K562 (cell line): Measurements from ENCODE around the gene KCNN3. TPM values are rescaled to one million over a fixed set of nuclear protein-coding genes. Genes with fewer than 3 reads are reported as not detected.

ENCODE experiments used
- ATAC-seq: fragments of 200-7000 bp; cut with Tn5 transposase; 3 replicates; pipeline ENCODE4 v1.9.1; 2020; ENCODE audit warnings: moderate library complexity
- BruUV-seq: library from RNA; stranded (reverse); fragments of 400-500 nt; replicated peaks from 2 replicates; lab custom pipeline; 2021; lab: Mats Ljungman, UMichigan
- CTCF ChIA-PET: fragments of 300-600 bp; formaldehyde crosslinking; extraction: SDS; loops from one replicate; lab custom pipeline; 2021; ENCODE audit warnings: low intra/inter-chr PET ratio; lab: Yijun Ruan, JAX
- POLR2A ChIA-PET: fragments of 300-600, 350-650 bp; sonication (Branson Sonifier 250); formaldehyde crosslinking; extraction: SDS; loops from one replicate; lab custom pipeline; 2021; ENCODE audit warnings: antibody characterized with exemption, inconsistent platforms; lab: Yijun Ruan, JAX
- DNase-seq, 4 experiments: peaks; one replicate each; pipeline versions ENCODE4 v3.0.0 to v3.0.0-alpha.2; 2011 to 2018; ENCODE audit warnings: low spot score in 3 of 4, mixed read lengths in 3 of 4; ENCODE audit errors: extremely low read depth in 1 of 4
- FAIRE-seq: peaks from 2 replicates; lab custom pipeline; 2011; peaks lifted over from hg19 to GRCh38; lab: Jason Lieb, UNC
- H2AFZ ChIP-seq: 2 replicates; pipeline ENCODE4 v1.6.0; 2011; ENCODE audit warnings: low read depth, low read length, control low read depth, inconsistent platforms
- H3K27ac ChIP-seq: fragments of 200-600 bp; 3 replicates; pipeline ENCODE4 v1.8.0; 2011; ENCODE audit warnings: low read depth, mild to moderate bottlenecking, control low read depth, inconsistent platforms, low read length, moderate library complexity, mixed read lengths; ENCODE audit errors: extremely low read depth
- H3K27me3 ChIP-seq, 2 experiments: fragments of 300-600 bp in 1 of 2; 2 replicates in 1 of 2; 3 replicates in 1 of 2; pipeline versions ENCODE4 v1.6.0 to v1.8.0; 2011; ENCODE audit warnings: inconsistent platforms in 2 of 2, low read length in 2 of 2, mild to moderate bottlenecking in 1 of 2, mixed read lengths in 1 of 2, moderate library complexity in 1 of 2; ENCODE audit not compliant: control insufficient read depth in 2 of 2, insufficient read depth in 2 of 2
- H3K36me3 ChIP-seq: fragments of 300-600 bp; 3 replicates; pipeline ENCODE4 v1.8.0; 2011; ENCODE audit warnings: mild to moderate bottlenecking, low read length, inconsistent platforms; ENCODE audit not compliant: control insufficient read depth, insufficient read depth
- H3K4me1 ChIP-seq, 2 experiments: fragments of 200-600 bp in 1 of 2; replicated peaks in 1 of 2; 2 replicates in 1 of 2; 3 replicates in 1 of 2; pipeline versions ENCODE4 v1.5.1 to v1.8.0; 2011; ENCODE audit warnings: inconsistent platforms in 2 of 2, low read length in 2 of 2, mild to moderate bottlenecking in 1 of 2, mixed read lengths in 1 of 2, moderate library complexity in 1 of 2; ENCODE audit not compliant: control insufficient read depth in 2 of 2, insufficient read depth in 2 of 2
- H3K4me2 ChIP-seq: 2 replicates; pipeline ENCODE4 v1.6.1; 2011; ENCODE audit warnings: low read length, control low read depth, inconsistent platforms, mixed read lengths; ENCODE audit not compliant: insufficient read depth
- H3K4me3 ChIP-seq: fragments of 200-600 bp; sonication (generic), shearing (Covaris generic); 2 replicates; pipeline ENCODE4 v1.5.1; 2016; ENCODE audit warnings: control low read depth, inconsistent platforms
- H3K79me2 ChIP-seq: fragments of 200-600 bp; 3 replicates; pipeline ENCODE4 v1.8.0; 2011; ENCODE audit warnings: low read length, inconsistent platforms; ENCODE audit not compliant: control insufficient read depth, insufficient read depth
- H3K9ac ChIP-seq, 2 experiments: 2 replicates each; pipeline versions ENCODE4 v1.6.0 to v1.6.1; 2011; ENCODE audit warnings: low read depth in 2 of 2, low read length in 2 of 2, control low read depth in 1 of 2, inconsistent platforms in 1 of 2, mild to moderate bottlenecking in 1 of 2, mixed read lengths in 1 of 2; ENCODE audit not compliant: insufficient read depth in 1 of 2
- H3K9me1 ChIP-seq: one replicate; pipeline ENCODE4 v1.6.0; 2011; ENCODE audit warnings: inconsistent platforms, mild to moderate bottlenecking, low read length, moderate library complexity; ENCODE audit not compliant: control insufficient read depth, insufficient read depth
- H3K9me3 ChIP-seq: replicated peaks from 2 replicates; pipeline ENCODE4 v1.5.1; 2011; ENCODE audit warnings: low read depth, low read length, inconsistent platforms; ENCODE audit not compliant: control insufficient read depth, insufficient read depth
- H4K20me1 ChIP-seq: replicated peaks from 2 replicates; pipeline ENCODE4 v1.6.1; 2011; ENCODE audit warnings: low read length, inconsistent platforms, mixed read lengths; ENCODE audit not compliant: control insufficient read depth, insufficient read depth
- NCOR1 ChIP-seq: fragments of 450-650 bp; IDR thresholded peaks from 2 replicates; pipeline ENCODE4 v1.6.1; 2016; ENCODE audit warnings: mild to moderate bottlenecking, moderate library complexity
- RAD21 ChIP-seq, 2 experiments: fragments of 250-450 bp in 1 of 2; fragments of 450-650 bp in 1 of 2; sonication (Bioruptor Pico) in 1 of 2; formaldehyde crosslinking in 1 of 2; IDR thresholded peaks in 1 of 2; conservative IDR thresholded peaks in 1 of 2; 2 replicates each; pipeline versions ENCODE4 v1.4.0 to v1.8.0; 2020 to 2022; ENCODE audit warnings: mild to moderate bottlenecking in 2 of 2, moderate library complexity in 1 of 2
- RBM25 ChIP-seq: fragments of 200-400 bp; formaldehyde crosslinking; IDR thresholded peaks from 2 replicates; pipeline ENCODE4 v1.6.1; 2018; ENCODE audit warnings: low read length, low read depth, moderate library complexity; ENCODE audit not compliant: severe bottlenecking
- ZNF263 ChIP-seq: sonication (generic); formaldehyde crosslinking; IDR thresholded peaks from 2 replicates; pipeline ENCODE4 v1.8.0; 2022; ENCODE audit warnings: mild to moderate bottlenecking, missing genetic modification reagents, borderline replicate concordance
- WGBS: fragments of 100-300 bp; shearing (Covaris generic); methylation state at CpG from one replicate; pipeline ENCODE4 v1.1.6; 2016; ENCODE audit warnings: low coverage, mixed read lengths; ENCODE audit not compliant: insufficient coverage; ENCODE audit errors: missing lambda C conversion rate; 5-methylcytosine and 5-hydroxymethylcytosine counted together
- in situ Hi-C: fragments of 300-500 bp; cut with MboI; formaldehyde crosslinking; loops from 4 replicates; pipeline ENCODE4 v1.15.0; 2018; ENCODE audit warnings: inconsistent platforms, mixed read lengths
- intact Hi-C: fragments of 100-400 bp; cut with micrococcal nuclease; formaldehyde crosslinking; loops from 2 replicates; pipeline ENCODE4 v1.14.2; 2022
- polyA plus RNA-seq, 8 experiments: library from polyadenylated mRNA; depleted of rRNA in 4 of 8; stranded (reverse) in 5 of 8; unstranded in 3 of 8; fragments of >200 nt; fragmentation: Nextera tagmentation in 2 of 8; fragmentation: Illumina TruSeq in 1 of 8; extraction: Ambion mirVana in 2 of 8; extraction: Trizol in 1 of 8; gene quantifications; 2 replicates each; pipeline versions ENCODE4 v1.2.1 to v1.2.3, GENCODE V29; 2011 to 2014; ENCODE audit warnings: inconsistent platforms in 1 of 8, missing spikeins in 1 of 8
- total RNA-seq, 7 experiments: library from RNA; depleted of rRNA in 6 of 7; stranded (reverse); fragments of >200 nt in 6 of 7; fragmentation: Illumina TruSeq in 2 of 7; extraction: Trizol in 2 of 7; gene quantifications; 2 replicates each; pipeline versions ENCODE4 v1.2.1 to v1.2.3, GENCODE V29; 2011 to 2021; ENCODE audit warnings: low replicate concordance in 1 of 7
- TF ChIP-seq, protein P1 (sequence below), 2 experiments: fragments of 450-650 bp in 1 of 2; sonication (generic) in 1 of 2; formaldehyde crosslinking in 1 of 2; IDR thresholded peaks in 1 of 2; conservative IDR thresholded peaks in 1 of 2; 2 replicates each; pipeline versions ENCODE4 v1.6.1 to v1.8.1; 2016 to 2023; ENCODE audit warnings: mild to moderate bottlenecking in 2 of 2, moderate library complexity in 2 of 2, inconsistent platforms in 1 of 2, missing genetic modification reagents in 1 of 2
- TF ChIP-seq, protein P2 (sequence below), 3 experiments: IDR thresholded peaks in 2 of 3; conservative IDR thresholded peaks in 1 of 3; 2 replicates each; pipeline ENCODE4 v1.5.1; 2011 to 2012; ENCODE audit warnings: low read length in 3 of 3, mild to moderate bottlenecking in 3 of 3, control low read depth in 2 of 3, improper control_type of control experiment in 1 of 3, inconsistent platforms in 1 of 3, low read depth in 1 of 3, mixed read lengths in 1 of 3, moderate library complexity in 1 of 3; ENCODE audit not compliant: insufficient read depth in 2 of 3

The KCNN3 gene
- total and polyA plus RNA-seq, 9 of the 15 experiments (the other 6 are each of a cell fraction or from before 2014, with no cell fraction given) = 0.02 to 0.03 TPM; not detected in 7

DNA sequence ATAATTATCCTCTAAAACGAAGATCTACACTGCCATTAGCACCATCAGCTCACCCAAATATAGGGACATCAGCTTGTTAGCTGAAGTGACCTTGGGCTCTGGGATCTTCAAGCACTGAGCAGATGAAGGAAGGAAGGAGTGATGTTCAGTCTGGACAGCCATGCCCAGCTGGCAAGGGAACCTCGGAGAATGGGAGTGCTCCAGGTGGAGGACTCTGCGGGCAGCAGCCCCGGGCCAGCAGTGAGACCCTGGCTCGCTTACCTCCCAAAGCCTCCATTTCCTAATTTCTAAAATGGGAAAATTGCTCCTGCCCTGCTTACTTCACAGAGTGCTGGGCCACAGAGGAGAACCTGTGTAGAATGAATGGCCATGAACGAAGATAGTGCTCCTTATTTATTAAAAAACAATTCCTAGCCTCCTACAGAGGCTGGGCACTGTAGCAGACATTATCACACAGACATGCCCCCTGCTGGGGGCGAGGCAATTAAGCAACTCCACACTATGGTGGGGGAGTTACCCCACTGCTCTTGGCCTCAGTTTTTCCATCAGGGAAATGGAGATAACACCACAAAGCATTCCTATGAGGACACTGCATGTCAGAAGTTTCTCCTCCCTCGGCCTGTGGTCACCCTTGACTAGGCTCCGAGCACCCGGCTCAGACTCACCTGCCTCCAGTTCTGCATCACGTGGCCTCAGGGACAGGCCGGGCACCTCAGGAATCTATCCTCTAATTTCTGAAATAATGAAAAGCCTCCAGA is 117.6 kb downstream of the KCNN3 start:
- Histone ChIP-seq H4K20me1 (peaks cover 11% of the 10 kb centered on the region; the same call in 1 of the 2 replicates), H3K9me1 (no peaks in the 10 kb centered on the region), H3K9ac (no peak overlapping the region), H2AFZ (no peak overlapping the region), H3K27me3 (peaks cover 39 to 69% of the 10 kb centered on the region in 2 experiments; a peak in 4 of 5 replicates), H3K36me3 (no peaks in the 10 kb centered on the region), H3K27ac (no peak overlapping the region), H3K4me1 (no peaks in the 10 kb centered on the region), H3K4me2 (no peak overlapping the region), H3K4me3 (no peak overlapping the region), H3K79me2 (no peaks in the 10 kb centered on the region), H3K9me3 (no peaks in the 10 kb centered on the region)
- ChIA-PET CTCF (interaction anchor here (0.7 kb wide), 1 partner anchor 11 kb away, joined by 3 read pairs; no protein-coding TSS in a partner anchor), POLR2A (interaction anchor here (0.7 kb wide), 1 partner anchor 366 kb away, joined by 3 read pairs; no protein-coding TSS in a partner anchor)
- DNase-seq = peak in 1 of 4 experiments; percentile 17
- intact Hi-C loops = no loop called here
- no peak for ATAC-seq
- no TSS peak for BruUV-seq
- TF ChIP-seq, protein P1, sequence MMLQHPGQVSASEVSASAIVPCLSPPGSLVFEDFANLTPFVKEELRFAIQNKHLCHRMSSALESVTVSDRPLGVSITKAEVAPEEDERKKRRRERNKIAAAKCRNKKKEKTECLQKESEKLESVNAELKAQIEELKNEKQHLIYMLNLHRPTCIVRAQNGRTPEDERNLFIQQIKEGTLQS (IDR thresholded peaks at IDR 0.05) = no peak
- TF ChIP-seq, protein P1 (CRISPR knock-in tag; conservative IDR thresholded peaks at IDR 0.05) = no peak
- TF ChIP-seq, protein P2, sequence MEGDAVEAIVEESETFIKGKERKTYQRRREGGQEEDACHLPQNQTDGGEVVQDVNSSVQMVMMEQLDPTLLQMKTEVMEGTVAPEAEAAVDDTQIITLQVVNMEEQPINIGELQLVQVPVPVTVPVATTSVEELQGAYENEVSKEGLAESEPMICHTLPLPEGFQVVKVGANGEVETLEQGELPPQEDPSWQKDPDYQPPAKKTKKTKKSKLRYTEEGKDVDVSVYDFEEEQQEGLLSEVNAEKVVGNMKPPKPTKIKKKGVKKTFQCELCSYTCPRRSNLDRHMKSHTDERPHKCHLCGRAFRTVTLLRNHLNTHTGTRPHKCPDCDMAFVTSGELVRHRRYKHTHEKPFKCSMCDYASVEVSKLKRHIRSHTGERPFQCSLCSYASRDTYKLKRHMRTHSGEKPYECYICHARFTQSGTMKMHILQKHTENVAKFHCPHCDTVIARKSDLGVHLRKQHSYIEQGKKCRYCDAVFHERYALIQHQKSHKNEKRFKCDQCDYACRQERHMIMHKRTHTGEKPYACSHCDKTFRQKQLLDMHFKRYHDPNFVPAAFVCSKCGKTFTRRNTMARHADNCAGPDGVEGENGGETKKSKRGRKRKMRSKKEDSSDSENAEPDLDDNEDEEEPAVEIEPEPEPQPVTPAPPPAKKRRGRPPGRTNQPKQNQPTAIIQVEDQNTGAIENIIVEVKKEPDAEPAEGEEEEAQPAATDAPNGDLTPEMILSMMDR (IDR thresholded peaks at IDR 0.05 in 2 of 3, conservative IDR thresholded peaks at IDR 0.05 in 1 of 3; ENCODE audit: insufficient read depth in 2 of 3, low read depth in 1 of 3, low read length in 3 of 3) = peak; percentile 19 to 31 (median 22); a peak in 3 of 6 replicates
- TF ChIP-seq RBM25 = peak; percentile 39
- TF ChIP-seq RAD21 (CRISPR knock-in tag; conservative IDR thresholded peaks at IDR 0.05 in 1 of 2, IDR thresholded peaks at IDR 0.05 in 1 of 2) = peak in 1 of 2 experiments; percentile 23; a peak in 1 of 4 replicates
- peak; percentile 92 for TF ChIP-seq ZNF263 (CRISPR knock-in tag)
- TF ChIP-seq NCOR1 = no peak
- in situ Hi-C loops = no loop called here
- FAIRE-seq = no peak
- WGBS = 3% methylated on average over 11 of the region's 12 CpGs
